ENCODE results near the gene RGS11.

GRCh38 chr16:324201-324450 lies 48.4 kb upstream of the RGS11 start:
- no peak for TF ChIP-seq EZH2 (IDR thresholded peaks at IDR 0.05)
- TF ChIP-seq POLR2AphosphoS5 (IDR thresholded peaks at IDR 0.05; ENCODE audit: borderline replicate concordance, low read depth, low read length): no peak
